HG02973 (cell line): Measurements from ENCODE around the gene SLC9A3.

ENCODE experiments used
- ATAC-seq: cut with Tn5 transposase; IDR thresholded peaks from one replicate; pipeline ENCODE4 v1.9.1; 2021; ENCODE audit warnings: moderate library complexity; ENCODE audit not compliant: unreplicated experiment

SLC9A3 gene

DNA sequence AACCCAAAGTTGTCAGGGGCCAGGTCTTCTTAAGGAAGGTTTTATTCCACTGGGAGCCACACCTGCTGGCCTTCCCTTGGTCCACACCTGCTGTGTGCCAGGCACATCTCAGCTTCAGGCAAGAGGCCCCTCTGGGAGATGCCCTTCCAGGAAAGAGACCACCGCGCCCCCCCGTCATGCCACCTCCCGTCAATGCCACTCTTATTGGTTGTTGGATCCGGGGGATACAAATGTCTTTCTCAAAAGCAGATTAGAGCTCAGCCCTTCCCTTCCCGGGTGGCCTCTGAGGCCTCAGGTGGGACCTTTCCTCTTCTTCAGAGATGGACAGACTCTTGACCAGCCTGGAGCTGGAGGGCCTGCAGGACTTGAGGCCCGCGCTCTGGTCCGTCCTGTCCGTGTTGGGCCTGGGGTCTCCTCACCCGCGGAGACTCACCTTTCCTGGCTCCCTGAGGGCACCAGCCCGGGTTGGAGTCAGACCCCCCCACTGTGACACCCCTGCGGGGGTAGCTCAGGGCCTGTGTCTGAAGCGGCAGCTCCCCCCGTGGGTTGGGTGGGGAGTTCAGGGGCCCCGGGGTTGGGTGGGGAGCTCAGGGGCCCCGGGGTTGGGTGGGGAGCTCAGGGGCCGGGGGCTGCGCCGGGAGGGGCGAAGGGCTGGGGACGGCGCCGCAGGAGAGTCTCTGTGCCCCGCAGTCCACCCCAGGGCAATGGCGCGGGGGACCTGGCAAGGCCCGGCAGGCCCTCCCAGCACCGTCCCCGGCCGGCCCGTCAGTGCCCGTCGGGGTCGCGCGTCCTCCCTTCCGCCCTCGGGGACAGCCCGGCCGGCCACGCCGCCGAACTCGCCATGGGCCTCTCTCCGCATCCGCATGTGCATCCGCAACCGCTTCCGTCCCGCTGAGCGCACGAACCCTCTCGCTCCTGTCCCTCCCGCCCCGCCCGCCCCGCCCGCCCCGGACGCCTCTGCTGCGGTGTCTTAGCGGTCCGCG is 3.7 kb upstream of the SLC9A3 start:
- ATAC-seq = no peak

DNA sequence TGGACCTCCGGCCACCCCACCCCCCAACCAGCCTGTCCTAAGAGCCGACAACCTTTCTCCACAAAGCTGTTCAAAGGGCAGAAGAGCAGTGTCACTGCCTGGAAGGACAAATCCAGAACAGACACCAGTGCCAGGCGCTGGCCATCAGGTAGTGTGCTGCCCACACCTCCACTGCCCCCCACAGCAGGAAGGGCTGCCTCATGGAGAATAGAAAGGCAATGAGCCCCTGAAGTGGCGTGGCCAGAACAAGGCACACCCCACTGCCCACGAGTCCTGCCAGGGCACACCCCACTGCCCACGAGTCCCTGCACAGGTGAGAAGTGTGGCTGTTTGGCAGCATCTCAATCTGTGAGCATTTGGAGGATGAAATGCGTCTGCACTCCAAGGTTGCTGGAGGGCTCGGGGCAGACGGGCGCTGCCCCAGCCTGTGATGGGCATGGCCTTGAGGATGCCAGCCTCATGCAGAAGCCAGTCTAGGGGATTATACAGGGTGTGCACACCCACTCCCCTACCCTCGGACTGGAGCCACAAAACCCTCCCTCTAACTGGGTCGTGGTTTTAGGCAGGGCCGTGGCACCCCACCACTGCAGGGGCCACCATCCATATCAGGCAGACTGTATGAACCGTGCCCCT is 2.3 kb upstream of the SLC9A3 start:
- ATAC-seq = no peak

DNA sequence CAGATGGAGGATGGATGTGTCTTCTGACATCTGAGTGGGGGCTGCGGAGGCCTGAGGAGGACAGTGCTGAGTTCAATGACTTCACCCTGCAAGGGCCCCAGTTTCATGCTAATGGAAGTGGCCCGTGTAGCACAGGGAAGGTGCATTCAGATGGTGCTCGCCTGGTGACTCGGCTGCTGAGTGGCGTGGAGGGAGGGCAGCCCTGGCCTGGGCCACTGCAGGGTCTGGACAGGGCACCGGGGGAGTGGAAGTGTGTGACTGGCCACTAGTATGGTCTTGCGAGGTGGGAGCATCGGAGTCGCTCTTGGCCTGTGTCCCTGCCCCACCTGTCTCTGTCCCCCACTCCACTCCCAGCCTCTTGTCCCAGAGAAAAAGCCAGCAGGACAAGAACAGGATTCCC is 1.7 kb upstream of the SLC9A3 start:
- no peak for ATAC-seq

DNA sequence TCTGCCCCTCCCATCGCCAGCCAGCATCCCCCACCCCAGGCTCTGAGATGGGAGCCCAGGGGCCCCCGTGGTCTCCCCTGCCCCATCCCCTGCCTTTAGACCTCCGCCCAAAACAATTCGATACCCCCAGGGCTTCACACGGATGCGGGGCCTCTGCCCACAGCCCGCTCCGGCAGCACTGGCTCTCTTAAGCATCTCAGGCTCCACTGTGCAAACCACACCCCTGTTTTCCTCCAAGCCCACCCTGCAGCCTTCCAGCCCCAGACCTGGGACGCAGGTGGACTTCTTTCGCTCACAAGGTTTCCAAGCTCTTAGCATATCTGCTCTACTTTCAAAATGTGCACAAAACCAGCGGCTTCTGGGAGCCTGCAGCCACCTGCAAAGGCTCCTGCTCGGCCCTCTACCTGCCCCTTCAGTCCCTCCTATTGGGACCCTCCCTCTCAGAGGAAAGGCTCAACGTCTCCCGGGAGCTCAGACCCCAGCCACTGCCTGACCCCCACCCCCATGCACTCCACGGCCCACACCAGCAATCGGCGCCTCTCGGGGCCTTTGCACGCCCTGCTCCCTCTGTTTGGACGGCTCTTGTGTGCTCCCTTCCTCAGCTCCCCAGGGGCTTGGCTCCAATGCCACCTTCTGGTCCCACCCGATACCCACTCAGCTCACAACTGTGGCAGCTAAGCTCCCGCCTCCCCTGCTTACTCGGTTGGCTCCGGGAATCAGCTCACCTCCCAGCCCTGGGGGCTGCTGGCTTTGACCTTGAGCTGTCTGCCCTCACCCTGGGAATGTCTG is 918 bp upstream of the SLC9A3 start:
- ATAC-seq = no peak

DNA sequence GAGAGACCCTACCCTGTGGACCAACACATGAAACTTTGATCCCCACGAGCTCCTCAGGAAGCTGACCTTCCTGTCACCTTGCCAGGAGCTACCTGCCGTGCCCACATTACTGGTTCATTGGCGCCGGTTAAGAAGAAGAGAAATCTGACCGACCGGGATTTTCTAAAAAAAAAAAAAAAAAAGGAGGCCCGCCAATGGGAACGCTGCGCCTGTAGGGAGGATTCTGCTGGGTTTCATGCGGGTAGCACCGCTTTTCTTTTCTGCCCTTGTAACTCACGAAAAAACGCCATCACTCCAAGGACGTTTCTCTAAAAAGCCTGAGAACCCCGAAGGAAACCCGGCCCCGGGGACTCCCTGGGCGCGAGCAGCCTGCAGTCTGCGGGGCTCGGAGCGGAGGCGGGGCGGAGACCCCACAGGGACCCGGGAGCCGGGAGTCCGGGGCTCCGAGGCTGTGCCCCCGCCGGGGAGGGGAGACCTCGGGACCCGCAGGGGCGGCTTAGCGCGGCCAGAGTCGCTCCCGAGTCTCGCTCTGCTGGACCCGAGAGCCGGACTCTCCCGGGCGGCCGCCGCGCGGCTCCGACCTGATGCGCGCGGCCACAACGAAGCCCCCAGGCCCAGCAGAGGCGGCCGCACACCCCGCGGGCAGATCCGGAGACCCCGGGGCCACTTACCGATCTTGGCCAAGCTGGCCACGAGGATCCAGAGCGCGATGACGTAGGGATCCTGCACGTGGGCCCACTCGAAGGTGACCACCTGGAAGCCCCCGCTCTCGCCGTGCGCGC is 617 bp downstream of the SLC9A3 start:
- no peak for ATAC-seq

DNA sequence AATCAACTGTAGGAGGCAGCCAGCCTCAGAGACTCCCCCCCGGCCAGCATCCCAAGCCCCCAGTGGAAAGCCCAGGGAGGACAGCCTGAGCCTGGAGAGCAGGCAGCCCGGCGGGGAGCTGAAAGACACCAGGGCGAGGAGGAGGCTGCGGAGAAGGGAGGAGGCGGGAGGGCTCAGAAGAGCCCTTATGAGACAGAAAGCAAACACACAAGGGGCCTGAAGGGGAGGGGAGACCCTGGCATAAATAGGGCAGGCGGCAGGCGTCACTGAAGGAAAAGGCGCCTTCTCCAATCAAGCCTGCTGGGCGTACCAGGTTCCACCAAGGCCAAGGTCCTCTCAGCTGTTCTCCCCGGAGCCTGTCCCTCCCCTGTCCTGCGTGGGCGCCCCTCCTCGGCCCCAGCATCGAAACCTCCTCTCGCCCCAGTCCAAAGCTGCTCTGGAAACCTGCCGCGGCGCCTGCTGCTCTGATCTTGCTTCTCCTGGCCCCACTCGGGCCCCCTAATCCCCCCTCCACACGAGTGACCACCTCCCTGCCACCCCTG is 1.3 kb downstream of the SLC9A3 start:
- ATAC-seq = no peak

DNA sequence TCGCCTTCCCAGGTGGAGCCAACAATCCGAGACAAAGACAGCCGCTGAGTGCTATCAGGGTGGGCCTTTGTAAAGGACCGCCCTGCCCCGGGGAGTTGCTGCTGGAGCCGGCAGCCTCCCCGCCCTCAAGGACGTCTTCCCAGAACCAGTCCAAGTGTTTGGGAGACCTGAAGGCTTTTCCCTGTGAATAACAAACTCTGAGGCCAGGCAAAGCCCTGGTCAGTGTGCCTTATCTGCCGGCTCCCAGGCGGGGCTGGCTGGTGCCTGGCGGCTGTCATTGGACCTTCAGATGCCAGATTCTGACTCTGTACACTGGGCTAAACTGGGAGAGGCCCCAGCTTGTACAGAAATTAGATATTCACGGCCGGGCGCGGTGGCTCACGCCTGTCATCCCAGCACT is 2.1 kb downstream of the SLC9A3 start:
- no peak for ATAC-seq

DNA sequence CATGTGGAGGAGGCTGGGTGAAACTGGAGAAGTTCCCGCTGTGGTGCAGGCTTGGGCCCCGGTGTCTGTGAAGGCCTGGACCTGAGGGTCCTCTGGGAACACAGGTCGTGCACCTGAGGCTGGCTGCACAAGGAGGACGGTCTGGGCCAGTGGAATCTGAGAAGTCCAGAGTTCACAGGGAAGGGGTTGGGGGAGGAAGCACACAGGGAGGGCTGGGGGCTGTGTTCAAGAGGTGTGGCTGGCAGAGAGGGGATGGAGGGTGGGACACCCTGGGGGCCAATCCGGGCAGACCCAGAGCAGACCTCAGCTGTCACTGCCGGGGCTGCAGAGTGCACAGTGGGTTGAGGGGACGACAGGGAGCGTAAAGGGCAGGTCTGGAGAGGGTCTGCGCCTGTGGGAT is 2.6 kb downstream of the SLC9A3 start:
- no peak for ATAC-seq

DNA sequence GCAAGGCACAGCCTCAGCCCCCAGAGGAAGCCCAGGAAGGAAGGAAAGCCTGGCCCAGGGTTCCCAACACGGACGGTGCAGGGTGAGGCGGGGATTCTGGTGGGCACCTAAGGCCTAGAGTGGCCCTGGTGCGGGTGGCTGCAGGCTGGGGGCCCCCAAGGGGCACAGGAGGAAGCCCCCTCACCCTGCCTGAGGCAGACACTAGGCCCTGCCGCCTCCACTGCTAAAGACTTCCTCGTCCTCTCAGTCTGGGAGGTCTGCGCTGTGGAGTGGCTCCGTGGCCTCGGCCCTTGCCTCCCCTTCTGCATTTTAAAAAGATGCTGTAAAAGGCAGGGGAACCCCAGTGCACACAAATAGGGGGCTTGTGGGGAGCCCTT is 3.4 kb downstream of the SLC9A3 start:
- ATAC-seq = no peak

DNA sequence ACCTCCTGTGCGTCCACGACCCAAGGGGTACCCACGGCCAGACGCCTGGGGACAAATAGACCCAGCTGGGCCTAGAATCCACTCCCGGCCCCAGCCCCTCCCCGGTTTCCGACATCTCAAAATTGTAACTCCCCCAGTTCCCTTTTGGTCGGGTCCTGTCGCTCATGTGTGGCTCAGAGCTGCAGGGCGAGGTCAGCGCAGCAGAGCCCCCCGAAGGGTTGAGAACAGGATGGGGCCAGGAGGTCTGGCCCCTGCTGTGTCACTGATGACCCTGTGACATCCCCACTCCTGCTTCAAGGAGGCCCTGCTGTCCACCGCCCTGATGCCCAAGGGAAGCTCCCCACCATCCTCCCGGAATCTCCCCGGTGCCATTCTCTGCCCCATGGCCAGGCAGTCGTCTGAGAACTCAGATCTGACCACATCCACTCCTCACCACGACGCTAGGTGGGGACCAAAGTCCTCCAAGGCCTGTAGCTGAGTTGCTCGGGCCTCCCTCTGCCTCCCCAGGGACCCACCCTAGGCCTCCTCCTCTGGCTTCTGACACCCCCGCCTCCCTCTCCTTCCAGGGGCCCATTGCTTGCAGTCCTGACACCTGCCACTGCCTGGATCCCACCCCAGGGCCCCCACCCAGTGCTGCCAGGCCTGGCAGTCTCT is 3.9 kb downstream of the SLC9A3 start:
- ATAC-seq = no peak

DNA sequence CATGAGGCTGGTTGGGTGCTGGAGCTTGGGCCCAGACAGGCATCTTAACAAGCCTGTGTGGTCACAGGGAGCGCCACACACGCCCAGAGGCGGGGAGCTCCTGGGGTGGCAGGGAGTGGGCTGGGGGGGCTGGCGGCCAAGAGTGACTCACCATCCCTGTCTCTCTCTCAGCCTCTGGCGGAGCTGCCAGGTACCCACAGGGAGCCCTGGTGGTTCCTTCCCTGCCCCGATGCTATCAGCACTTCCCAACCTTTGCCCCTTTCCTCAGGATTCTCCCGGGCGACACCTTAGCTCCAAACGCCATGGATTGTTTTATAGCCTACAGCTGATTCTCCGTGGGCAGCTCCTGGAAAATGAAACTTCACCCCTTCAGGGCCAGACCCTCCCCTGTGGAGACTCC is 5.5 kb downstream of the SLC9A3 start:
- no peak for ATAC-seq

DNA sequence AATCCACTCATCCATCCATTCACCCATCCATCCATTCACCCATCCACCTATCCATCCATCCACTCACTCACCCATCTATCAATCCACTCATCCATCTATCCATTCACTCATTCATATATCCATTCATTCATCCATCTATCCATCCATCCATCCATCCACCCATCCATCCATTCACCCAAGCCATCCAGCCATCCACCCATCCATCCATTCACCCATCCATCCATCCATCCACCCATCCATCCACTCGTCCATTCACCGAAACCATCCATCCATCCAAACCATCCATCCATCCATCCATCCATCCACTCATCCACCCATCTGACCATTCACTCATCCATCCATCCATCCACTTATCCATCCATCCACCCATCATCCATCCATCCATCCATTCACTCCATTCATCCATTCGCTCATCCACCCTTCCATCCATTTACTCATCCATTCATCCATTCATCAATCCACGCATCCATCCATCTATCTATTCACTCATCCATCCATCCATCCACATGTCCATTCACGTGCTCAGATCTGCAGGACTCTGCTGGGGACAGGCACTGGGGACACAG is 6.6 kb downstream of the SLC9A3 start:
- no peak for ATAC-seq

DNA sequence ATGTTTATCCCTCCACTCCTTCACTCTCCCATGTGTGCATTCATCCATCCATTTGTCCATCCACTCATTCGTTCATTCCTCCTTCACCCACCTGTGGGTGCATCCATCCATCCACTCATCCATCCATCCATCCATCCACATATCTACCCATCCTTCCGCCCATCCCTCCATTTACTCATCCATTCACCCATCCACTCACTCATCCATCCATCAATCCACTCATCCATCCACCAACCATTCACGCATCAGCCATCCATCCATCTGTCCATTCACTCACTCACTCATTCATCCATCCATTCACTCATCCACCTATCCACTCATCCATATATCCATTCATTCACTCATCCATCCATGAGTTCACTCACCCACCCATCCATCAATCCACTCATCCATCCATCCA is 7.3 kb downstream of the SLC9A3 start:
- ATAC-seq = no peak

DNA sequence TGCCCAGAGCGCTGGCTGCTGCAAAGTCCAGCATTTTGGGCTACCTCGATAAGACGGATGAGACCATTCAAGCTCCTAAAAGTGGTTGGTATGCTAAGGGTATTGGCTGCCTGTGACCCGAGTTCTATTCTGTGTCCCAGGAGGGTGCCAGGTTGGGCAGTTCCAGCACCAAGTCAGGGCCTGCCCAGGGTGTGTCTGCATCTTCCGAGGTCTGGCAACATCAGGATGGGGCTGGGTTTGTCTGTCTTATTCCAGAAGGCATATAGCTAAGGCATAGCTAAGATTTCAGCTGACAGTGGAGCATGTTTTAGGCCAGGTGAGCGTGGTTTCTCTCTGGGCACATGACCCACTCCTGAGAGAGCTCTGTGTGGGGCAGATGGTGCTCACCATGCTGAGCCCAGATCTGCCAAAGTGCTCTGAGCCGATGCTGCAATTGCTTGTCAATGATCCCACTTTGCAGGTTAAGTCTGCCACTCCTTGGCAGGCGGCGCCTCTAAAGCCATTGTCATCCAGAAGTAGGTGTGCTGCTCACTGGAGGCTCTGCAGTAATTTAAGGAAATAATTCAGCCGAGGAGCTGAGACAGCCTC is 7.8 kb downstream of the SLC9A3 start:
- no peak for ATAC-seq

DNA sequence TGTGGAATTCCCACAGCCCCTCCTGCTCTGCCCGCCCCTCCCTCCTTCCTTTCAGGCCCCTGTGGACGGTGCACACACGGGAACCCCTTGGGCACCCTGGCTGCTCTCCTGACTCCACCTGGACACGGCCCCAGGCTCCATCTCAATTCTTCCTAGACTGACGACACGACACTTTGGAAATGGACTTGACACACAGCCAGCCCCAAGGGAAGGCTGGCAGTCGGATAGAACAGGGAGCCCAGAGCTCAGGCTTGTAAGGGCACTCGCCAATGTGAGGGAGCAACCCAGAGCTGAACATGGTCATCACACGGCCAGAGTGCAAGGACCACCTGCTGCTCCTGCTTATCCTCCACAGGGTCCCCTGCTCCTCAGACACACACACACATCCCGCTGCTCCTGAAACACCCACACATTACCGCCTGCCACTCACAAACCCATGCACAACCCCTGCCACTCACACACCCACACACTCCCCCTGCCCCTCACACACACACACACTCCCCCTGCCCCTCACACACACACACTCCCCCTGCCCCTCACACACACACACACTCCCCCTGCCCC is 8.9 kb downstream of the SLC9A3 start:
- ATAC-seq = no peak

DNA sequence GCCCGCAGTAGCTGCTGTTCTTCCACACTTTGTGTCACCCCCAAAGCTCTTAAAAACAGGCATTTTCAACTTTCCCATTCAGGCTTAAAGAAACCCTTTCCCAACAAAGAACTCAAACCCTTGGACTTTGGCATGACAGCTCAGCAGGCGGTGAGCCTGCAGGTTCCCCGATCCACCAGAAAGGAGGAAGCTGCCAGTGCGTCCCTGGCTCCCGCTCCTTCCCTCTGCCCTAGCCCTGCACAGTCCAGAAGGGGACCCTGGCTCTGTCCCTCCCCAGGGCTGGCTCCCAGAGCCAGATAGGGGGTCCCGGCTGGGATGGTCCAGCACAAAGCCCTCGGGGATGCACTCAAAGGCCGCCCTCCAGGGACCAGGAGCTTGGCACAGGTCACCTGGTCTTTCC is 9.6 kb downstream of the SLC9A3 start:
- ATAC-seq = no peak

DNA sequence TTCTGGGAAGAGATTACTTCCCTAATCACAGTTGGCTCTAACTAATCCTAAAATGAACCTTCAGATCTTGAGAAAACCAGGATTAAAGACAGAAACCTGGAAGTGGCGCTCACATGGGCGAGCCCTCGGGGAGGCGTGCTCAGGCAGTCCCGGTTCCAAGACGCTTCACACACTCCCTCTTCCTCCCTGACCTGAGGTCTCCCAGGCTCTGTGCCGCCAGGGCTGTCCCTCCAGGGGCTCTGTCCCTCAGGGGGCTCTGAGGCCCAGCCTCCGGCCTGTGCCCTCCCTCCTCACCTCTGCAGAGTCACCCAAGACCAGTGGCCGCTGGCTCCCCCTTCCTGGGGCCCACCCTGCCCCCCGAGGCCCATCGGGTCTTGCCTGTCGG is 10.2 kb downstream of the SLC9A3 start:
- no peak for ATAC-seq

DNA sequence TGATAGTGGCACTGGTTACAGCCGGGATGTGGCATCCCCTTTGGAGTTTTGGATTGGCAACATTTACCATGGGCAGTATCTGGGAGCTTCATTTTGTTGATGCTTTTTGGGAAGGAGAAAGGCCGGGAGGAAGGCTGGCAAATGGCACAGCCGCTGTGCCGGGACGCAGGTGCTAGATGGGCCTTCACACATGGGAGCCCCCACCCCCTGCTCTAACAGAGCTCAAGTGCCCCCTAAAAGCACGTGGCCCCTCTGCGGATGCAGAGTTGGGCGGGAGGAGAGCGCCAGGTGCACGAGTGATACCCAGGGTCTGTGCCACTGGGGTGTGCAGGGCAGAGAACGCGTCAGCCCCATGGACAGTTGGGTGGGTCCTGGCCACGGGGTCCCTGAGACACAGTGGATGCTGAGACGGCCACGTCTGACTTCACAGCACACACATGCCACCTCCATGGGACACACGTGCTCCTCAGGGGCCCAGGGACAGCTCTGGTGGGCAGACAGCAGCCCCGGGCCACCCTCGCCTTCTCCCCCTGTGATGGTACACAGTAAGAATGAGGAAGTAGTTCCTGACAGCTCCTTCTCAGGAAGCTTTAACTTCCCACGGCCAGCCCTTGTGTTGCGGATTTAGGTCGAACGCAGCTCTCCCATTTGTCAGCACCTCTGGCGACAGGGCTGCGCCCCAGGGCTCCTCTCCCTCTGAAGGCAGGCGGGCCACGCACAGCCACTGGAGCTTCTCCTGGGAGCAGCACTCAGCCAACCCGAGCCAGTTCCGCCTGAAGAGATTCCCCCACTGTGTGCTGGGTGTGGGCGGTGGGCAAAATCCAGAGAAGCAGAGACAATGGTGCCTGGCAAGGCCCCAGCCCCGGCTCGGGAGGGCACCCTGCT is 10.8 kb downstream of the SLC9A3 start:
- ATAC-seq = no peak
